HG02943 (cell line): ENCODE data around the gene PCSK2.

Experiments used
- ATAC-seq: cut with Tn5 transposase; IDR thresholded peaks from one replicate; pipeline ENCODE4 v1.9.1; 2021; ENCODE audit warnings: mild to moderate bottlenecking, low read depth, moderate library complexity; ENCODE audit not compliant: unreplicated experiment

Gene PCSK2

DNA sequence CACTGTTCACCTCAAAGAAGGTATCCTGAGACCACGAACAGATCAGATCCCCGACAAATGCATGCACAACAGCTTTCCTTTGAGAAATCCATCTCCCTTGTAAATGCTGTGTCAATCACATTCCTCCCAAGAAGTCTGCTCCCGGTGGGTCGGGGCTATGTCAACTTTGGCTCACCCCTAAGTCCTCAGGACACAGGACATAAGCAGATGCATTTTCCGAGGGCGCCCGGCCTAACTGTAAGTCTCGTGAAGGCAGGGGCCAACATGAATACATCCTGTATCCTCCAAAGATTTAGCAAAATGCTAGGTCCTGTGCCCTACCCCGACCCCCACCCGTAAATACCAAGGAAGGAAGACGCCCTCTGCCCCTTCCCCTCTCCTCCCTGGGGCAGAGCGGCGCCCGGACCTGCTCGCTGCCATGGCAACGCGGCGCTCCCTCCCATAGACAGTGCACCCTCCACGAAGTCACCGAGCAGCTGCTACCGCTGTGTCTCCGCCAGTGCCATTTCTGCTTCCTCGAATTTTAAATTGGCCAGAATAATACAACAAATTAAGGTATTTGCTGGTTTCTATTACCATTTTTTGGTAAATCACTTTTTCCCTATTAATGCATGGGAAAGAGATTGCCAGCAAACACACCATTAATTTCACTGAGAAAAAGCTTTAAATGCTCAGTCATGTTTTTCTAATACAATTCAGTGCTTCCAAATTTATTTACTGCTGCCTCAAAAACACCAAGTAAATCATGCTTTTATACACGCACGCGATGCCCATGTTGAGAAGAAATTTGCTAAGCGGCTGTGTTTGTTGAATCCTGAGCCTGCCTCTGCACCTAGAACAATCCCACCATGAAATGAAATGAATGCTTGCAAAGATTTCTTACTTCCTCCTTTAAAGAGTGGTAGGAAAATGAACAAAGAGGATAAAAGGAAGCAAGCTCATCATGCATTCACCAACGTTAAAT, 100.6 kb downstream of the PCSK2 start:
- ATAC-seq, result no peak

DNA sequence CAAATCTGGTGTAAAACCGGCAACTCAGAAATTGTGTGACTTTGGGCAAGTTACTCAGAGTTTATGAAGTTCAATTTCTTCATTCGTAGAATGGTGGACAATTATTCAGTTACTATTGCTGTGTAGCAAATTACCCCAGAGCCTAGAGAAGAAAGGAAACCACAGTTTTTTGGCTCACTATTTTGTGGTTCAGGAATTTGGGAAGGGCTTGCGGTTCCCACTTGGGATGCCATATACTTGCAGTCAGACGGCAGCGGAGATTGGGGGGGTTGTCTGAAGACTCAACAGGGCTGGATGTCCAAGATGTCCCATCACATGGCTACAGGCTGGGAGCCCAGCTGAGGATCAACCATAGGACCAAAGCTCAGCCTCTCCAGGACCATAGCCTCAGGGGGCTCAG, 108.1 kb downstream of the PCSK2 start:
- ATAC-seq, result no peak

DNA sequence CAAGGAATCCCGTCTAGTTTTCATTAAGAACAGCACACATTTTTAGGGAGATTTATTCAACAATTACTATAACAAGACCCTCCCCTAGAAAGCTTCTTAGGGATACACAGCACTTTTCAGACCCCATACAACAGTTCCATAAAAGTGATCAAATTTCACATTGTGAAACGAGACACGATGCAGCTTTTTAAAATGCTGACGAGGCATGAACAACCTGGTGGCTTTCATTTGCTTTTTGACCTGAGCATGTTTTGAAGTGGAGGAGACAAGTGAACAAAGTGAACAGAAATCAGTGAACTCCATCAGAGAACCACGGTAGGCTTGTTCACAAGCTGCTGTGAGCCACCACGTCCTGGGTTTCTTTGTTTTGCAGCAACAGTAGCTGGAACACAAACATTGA, 112.2 kb downstream of the PCSK2 start:
- no peak for ATAC-seq

DNA sequence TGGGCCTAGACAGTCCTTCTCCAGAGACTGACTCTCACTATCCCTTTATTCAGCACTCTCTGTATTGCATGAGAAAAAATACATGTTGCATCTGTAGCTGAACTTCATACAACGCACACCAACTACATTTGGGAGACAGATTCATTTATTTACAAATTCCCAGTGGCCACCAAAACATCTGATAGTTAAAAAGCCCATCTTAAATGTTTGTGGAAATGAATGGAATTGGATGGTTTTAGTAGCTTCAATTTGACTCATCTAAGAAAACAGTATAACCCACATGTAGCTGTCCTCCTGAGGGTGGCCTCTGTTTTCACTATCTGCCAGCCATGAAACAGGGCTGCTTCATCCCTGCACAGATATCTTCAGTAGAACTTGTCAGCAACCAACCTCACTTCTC, 116.3 kb downstream of the PCSK2 start:
- no peak for ATAC-seq

DNA sequence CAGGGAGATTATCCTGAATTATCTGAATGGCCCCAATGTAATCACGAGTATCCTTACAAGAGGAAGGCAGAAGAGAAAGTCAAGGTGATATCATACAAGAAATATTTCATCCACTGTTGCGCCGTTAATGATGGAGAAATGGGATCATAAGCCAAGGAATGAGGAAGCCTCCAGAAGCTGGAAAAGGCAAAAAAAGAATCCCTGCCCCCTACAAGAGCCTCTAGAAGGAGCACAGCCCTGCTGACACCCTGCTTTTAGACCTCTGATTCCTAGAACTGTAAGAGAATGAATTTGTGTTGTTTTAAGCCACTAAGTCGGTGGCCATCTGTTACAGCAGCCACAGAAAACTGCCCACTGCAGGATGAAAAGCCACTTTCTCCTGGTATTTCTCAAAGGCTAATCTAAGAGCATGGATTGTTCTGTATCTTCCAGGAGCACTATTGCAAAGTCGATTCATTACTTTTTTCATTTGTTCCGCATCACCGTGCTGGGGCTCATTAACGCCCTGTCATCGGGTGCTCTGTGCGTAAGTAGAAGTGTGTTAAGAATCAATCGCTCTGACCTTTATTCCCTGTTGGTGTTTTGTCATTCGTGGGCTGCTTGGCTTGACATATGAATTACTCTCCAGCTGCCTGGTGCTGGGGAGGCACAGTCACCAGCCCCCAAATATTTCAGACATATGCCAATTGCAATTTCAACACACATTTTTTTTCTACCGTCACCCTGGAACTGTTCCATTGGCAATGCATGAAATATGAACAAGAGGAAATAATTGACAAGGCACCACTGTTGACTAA, 117.0 kb downstream of the PCSK2 start:
- ATAC-seq, result no peak

DNA sequence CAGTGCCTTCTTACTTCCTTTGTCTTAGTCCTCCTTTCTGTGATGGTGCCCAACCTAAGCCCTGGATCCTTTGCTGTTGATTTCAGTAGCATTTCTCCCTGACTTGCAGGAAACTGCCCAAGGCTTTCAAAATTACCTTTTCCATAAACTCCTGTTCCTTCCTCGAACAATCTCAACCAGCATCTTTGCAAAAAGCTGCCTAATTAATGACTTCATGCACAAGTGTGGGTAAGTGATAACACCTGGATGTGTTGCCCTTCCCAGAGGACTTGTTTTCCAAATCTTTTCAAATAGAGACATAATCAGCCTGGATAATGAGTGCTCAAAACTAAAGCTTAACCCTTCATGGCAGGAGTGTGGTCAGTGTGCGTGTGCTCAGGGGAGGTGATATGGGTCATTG, 118.0 kb downstream of the PCSK2 start:
- ATAC-seq, result no peak

DNA sequence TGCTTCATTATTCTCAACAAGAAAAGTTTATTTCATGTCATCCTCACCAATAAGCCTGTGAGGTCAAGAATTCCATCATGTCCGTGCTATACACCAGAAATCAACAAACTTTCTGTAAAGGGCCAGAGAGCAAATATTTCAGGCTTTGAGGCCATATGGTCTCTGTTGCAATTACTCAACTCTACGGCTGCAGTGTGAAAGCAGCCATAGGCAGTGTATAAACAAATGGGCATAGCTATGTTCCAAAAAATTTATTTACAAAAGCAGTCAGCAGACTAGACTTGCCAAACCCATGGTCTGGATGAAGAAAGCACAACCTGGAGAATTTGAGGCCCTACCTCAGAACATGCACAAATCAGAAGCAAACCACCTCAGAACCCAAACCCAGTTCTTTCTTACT, 118.5 kb downstream of the PCSK2 start:
- ATAC-seq, result no peak

DNA sequence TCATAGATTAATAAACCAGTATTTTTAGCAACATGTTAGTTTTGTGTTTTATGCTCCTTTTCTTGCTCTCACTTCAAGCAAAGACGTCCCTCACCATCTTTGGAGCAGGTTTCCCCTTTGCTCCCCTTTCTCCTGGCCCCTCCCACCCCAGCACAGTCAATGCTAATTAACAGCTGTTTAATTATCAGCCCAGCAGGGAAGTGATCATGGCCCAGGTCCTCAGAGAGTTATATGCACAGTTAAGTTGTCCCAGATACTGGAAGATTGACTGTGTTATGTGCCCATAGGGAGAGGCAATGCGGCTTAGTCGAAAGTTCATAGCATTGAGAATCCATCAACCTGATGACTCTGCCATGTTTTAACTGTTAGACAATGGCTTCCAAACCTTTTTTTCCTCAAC, 123.5 kb downstream of the PCSK2 start:
- no peak for ATAC-seq

DNA sequence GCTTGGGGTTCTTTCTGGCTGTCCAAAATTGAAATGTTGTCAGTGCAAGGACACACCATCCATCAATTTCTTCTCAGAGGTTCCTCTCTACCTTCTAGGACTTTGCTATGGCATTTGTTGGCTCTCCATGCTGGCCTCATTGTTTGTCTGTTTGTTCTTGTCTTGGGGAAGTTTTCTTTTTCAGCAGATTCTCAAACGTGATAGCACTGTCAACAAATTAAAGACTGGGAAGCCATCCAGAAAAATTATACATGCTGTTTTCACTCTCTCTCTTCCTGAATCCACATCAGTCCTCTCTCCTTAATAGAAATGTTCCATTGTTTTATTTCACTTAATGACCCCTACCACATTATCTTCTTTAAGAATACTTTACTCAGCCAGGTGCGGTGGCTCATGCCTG, 130.4 kb downstream of the PCSK2 start:
- no peak for ATAC-seq

DNA sequence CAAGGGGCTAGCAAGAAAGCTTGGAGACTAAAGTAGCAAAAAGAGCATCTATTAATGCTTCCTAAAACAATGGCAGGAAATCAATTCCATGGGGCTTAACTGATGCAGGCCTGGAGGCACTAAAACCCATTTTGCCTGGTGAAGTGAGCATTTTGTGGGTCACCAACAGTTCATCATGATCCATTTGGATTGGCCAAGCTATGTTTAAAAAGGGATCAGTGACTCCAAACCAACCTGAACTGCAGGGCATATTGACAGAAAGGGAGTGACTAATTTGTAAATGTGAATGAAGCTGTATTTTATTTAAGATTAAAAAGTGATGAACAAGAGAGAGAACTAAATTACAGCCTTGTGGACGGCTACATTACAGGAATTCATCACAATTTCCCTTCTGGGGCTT, 132.0 kb downstream of the PCSK2 start:
- ATAC-seq, result no peak

DNA sequence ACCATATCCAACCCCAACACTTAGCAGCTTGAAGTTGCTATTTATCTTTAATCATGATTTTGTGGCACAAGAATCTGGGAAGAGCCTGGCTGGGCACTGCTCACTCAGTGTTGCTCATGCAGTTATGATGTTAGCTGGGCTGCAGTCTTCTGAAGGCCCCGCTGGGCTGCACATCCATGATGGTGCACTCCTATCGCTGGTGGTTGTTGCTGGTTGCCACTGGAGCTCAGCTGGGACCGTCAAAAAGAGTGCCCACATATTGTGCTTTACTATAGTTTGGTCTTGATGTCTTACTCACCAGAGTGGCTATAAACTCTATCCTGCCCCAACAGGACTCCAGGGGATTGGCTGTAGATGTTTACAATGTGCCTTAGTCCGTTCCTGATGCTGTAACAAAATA, 137.8 kb downstream of the PCSK2 start:
- ATAC-seq, result no peak

DNA sequence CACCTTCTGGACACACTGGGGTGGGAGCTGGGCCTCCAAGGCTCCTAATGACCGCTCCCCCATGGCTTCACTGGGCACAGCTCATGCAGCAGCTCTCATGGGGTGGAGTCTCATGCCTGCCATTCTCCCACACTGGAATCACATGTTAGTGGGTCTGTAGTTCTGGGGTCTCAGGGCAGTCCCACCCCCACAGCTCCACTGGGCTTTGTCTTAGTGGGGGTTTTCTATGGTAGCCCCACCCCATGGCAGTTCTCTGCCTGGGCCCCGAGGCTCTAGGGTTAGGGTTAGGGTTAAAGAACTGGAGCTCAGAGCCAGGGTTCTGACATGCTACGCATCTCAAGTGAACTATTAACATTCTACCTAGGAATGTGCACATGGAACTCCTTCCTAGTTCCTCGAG, 139.0 kb downstream of the PCSK2 start:
- no peak for ATAC-seq

DNA sequence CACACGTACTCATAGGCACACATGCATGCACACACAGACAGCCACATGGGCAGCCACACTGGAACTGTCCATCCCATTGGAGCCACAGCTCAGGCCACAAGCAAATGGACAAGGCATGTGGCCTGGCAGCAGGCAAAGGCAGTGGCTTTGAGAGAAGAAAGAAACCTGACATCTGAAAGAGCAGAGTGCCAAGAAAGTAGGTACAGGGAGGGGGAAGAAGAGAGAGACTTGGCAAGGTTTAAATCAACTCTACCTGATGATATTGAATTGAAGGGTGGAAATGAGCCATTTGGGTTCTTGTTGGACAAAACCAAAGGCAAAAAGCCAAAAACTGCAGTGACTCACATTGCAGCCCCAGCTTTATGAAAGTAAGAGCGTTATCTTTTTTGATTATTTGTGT, 142.7 kb downstream of the PCSK2 start:
- no peak for ATAC-seq

DNA sequence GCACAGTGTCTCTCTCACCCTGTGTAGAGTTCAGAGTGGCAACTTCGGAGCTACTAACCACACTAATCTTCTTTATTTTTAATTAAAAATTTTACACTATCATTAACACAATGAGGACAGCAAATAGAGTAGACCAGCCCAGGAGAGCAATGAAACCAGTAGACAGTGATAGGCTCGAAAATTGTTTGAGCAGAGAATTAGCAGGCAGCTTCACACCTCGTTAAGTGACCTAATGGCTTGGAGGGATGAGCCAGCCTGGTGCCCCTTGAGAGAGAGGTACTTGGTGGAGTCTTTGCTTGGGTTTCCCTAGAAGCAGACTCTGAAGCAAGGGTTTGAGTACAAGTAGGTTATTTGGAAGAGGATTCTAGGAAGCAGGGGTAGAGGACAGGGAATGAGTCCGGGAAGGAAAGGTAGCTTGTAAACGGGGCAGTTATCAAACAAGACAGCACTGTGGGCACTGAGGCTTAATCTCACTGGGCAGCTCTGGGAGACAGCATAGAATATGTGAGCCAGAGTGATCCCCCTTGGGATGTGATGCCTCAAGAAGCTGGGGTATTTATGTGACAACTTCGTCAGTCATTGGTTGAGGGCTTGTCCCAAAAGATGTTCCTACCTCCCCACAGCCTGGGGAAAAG, 146.1 kb downstream of the PCSK2 start:
- no peak for ATAC-seq

DNA sequence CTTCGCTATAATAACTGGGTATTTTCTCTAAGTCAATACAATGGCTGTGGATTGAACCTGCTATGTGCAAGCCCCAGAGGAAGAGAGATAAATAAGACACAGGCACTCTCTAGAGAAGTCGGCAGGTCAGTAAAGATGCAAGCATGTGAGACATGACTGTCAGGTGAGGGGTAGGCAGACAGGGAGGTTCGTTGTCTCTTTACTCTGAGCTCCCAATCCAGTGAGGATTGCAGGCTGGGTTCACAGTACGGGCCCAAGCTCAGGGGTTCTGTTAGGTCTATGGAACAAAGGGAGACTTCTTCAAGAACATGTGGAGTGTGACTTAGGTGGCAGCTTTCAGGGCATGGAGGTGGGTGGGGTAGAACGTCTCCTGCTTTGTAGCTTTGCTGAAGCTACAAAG, 147.2 kb downstream of the PCSK2 start:
- ATAC-seq, result no peak

DNA sequence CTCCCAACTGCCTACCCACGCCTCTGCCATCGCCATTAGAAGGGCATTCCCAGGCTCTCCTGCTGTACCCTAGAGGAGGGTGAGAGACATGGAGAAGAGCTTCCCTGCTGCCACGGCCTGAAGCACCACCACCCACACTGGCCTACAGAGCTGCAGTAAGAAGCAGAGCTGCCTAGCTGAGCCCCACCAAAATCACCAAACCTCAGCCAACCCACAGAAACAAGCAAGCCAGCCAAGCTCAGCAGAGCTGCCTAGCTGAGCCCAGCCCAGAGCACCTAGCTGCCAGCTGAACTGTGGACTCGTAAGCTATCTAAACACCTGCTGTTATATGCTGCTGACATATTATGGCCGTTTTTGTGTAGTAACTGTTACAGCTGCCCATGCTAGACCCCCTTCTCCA, 149.2 kb downstream of the PCSK2 start:
- ATAC-seq, result no peak

DNA sequence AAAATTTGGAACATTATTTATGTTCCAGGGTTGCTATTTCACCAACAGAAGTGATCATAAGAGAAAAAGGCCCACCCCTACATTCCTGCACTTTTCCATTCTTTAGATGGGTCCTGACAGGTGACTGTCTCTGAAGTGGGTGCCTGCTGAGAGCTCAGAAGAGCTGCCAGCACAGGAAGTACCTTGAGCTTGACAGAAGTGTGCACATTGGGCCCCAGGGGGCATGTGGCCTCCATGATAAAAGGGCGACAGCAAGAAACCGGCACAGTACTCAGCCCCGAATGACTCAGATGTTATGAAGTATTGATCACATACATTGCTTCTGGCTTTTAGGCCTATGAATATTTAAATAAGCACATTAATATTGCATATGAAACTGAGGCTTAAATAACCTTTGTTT, 150.4 kb downstream of the PCSK2 start:
- ATAC-seq, result no peak

DNA sequence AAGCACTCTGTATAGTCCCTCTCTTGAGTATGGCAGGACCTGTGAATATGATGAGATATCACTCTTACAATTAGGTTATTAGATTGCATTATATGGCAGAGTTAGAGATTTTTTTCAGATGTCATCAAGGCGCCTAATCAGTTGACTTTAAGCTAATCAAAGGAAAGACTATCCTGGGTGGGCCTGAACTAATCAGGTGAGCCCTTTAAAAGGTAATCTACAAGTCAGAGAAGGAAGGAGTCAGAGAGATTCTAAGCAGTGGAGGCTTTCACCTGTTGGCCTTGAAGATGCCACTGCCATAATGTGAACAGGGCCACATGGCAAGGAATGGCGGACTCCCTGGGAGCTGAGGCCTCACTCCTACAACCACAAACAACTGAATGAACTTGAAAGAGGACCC, 152.8 kb downstream of the PCSK2 start:
- no peak for ATAC-seq

DNA sequence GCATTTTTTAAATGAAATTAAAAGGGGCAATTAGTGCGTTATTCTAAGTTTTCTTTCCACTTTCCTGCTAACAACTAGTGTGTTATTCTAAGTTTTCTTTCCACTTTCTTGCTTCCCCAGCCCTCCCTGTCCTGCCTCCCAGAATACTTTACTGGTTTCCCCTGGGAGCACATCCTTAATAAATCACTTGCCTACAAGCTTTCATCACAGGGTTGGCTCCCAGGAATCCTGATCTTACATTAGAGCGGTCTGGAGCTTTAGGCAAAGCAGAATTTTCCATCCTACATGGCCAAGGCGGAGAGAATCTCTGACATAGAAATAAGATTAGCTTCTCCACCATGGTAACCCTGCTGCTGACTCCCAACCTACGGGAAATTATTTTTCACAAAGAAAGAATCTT, 154.0 kb downstream of the PCSK2 start:
- ATAC-seq, result no peak

DNA sequence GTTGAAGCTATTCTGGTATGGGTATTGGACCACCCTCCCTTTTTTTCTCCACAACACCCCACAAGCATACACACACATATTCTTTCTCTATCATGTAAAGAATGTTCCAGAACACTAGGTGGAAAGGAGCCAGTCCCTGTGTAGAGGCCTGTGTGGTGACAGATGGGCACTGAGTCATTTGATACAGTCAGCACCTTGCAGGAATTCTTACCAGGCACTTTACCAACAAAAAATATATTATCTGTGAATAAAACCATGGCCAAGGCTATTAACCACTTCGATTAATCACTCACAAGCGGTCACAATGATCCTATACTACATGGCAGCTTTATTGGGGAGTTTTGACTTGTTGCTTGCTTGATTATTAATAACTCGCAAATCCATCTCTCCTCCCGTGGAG, 154.9 kb downstream of the PCSK2 start:
- ATAC-seq, result no peak

DNA sequence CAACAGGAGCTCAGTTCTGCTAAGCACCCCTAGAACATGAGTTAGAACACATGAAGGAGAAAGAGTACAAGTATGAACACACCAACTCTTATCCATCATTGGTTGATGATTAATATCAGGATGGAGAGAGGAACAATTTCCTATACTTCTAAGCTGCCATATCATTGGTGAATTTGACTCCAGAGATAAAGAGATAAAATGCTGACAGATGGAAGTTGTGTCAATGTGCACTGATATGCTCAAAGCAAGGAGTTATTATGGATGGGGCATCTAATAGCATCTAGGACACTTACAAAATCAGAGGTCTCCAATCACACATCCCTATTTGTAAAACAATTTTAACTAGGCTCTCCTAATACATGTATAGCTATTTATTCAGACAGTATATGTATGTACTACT, 159.0 kb downstream of the PCSK2 start:
- no peak for ATAC-seq
